Thoracic aorta (tissue), 2 donors: ENCODE results near the gene ZSWIM7. TPM values are rescaled to one million over a fixed set of nuclear protein-coding genes. Genes with fewer than 3 reads are reported as not detected.

Experiments used
- ATAC-seq: fragments of 150-250 bp; one replicate; pipeline ENCODE4 v1.8.0; 2017; ENCODE audit warnings: low read depth; ENCODE audit not compliant: insufficient number of reproducible peaks, low FRiP score
- DNase-seq: peaks from one replicate; pipeline ENCODE4 v3.0.0-alpha.2; 2020; ENCODE audit warnings: low spot score
- H3K27ac ChIP-seq, 2 donors: fragments of 200-600 bp; sonication (generic); 1 replicate in 1 of 2; 2 replicates in 1 of 2; pipeline ENCODE4 v1.5.1; 2016; ENCODE audit warnings: mild to moderate bottlenecking in 2 of 2, moderate library complexity in 2 of 2
- H3K27me3 ChIP-seq: fragments of 200-600 bp; sonication (generic); replicated peaks from 2 replicates; pipeline ENCODE4 v1.6.0; 2016; ENCODE audit warnings: mild to moderate bottlenecking; ENCODE audit not compliant: insufficient read depth
- H3K36me3 ChIP-seq: fragments of 200-600 bp; sonication (generic); one replicate; pipeline ENCODE4 v1.5.1; 2016
- H3K4me1 ChIP-seq, 2 donors: fragments of 200-600 bp; sonication (generic); 1 replicate in 1 of 2; 2 replicates in 1 of 2; pipeline versions ENCODE4 v1.5.1 to v1.6.0; 2016; ENCODE audit warnings: low read depth in 2 of 2, mild to moderate bottlenecking in 1 of 2; ENCODE audit not compliant: control insufficient read depth in 1 of 2
- H3K4me3 ChIP-seq: fragments of 200-600 bp; sonication (generic); 2 replicates; pipeline ENCODE4 v1.5.1; 2016; ENCODE audit warnings: mild to moderate bottlenecking
- H3K9me3 ChIP-seq: fragments of 200-600 bp; sonication (generic); 2 replicates; pipeline ENCODE4 v1.5.1; 2016
- total RNA-seq, 2 donors: library from RNA; depleted of rRNA; stranded (reverse); fragments of >200 nt; gene quantifications; one replicate each; pipeline versions ENCODE4 v1.1.0 to v1.2.3, GENCODE V29; 2016
- TF ChIP-seq, protein P1 (sequence below): fragments of 200-600 bp; sonication (generic); IDR thresholded peaks from one replicate; pipeline ENCODE4 v1.5.1; 2019; ENCODE audit warnings: antibody characterized with exemption

Gene ZSWIM7
- total RNA-seq, 2 donors from 2014 or later, result 6.5 to 13.5 TPM

DNA sequence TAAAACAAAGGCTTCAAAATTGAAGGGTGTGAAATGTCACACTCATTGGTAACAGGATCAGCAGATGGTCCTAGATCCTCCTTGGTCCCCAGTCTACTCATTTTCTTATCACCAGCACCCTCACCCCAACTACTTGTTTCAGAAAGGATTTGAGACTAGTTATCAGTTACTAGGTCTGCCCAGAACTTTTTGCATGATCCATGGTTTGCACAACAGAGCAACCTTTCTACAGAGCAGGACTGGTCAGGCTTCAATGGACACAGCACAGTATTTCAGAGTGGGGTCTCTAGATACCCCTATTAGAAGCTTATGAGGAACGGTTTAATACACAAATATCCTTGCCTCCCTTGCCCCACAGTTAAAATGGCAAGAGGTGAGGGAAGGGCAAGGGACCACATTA lies 25.7 kb upstream of the ZSWIM7 start:
- TF ChIP-seq, protein P1, sequence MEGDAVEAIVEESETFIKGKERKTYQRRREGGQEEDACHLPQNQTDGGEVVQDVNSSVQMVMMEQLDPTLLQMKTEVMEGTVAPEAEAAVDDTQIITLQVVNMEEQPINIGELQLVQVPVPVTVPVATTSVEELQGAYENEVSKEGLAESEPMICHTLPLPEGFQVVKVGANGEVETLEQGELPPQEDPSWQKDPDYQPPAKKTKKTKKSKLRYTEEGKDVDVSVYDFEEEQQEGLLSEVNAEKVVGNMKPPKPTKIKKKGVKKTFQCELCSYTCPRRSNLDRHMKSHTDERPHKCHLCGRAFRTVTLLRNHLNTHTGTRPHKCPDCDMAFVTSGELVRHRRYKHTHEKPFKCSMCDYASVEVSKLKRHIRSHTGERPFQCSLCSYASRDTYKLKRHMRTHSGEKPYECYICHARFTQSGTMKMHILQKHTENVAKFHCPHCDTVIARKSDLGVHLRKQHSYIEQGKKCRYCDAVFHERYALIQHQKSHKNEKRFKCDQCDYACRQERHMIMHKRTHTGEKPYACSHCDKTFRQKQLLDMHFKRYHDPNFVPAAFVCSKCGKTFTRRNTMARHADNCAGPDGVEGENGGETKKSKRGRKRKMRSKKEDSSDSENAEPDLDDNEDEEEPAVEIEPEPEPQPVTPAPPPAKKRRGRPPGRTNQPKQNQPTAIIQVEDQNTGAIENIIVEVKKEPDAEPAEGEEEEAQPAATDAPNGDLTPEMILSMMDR, result no peak
- Histone ChIP-seq H3K36me3 (peaks cover 24% of the 10 kb centered on the region), H3K4me1 (peaks cover 8 to 19% of the 10 kb centered on the region in 2 donors), H3K4me3 (no peak overlapping the region), H3K27me3 (no peaks in the 10 kb centered on the region), H3K27ac (no peak overlapping the region), H3K9me3 (no peaks in the 10 kb centered on the region)
- DNase-seq (no peak), ATAC-seq (no peak)

GRCh38 chr17:16023881-16024280 lies 24.4 kb upstream of the ZSWIM7 start:
- TF ChIP-seq, protein P1, result no peak

GRCh38 chr17:16019347-16019746 lies 19.8 kb upstream of the ZSWIM7 start:
- no peak for ATAC-seq
- peaks cover under 1% of the 10 kb centered on the region for H3K36me3 ChIP-seq
- TF ChIP-seq, protein P1, result no peak

More at GRCh38 chr17:16023881-16024280, 24.4 kb upstream of the ZSWIM7 start:
- H3K36me3 ChIP-seq, result peaks cover 24% of the 10 kb centered on the region
- H3K4me3 ChIP-seq, result no peak overlapping the region
- no peaks in the 10 kb centered on the region for H3K9me3 ChIP-seq
- ATAC-seq (no peak), DNase-seq (no peak)
- H3K4me1 ChIP-seq, result peaks cover 8 to 13% of the 10 kb centered on the region in 2 donors
- H3K27me3 ChIP-seq, result no peaks in the 10 kb centered on the region
- no peak overlapping the region for H3K27ac ChIP-seq

DNA sequence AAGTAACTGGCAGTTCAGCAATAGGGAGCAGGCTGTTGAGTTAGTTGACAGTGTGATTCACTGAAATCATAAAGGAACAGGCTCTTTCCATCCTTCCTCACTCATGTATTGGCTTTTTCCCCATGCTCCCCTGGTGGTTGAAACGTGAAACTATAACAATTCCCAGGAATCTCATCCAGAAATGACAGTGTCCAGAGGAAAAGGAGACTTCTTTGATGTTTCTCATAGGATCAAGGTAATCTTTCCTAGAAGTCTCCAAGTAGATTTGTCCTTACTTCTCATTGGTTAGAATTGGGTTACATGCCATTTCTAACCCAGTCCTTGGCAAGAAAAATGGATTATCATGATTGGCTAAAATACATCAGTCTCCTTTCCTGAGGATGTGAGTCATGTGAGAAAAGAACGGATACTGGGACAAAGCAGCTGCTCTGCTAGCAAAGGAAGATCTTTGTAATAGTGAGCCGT lies 14.5 kb upstream of the ZSWIM7 start:
- TF ChIP-seq, protein P1, result peak; percentile 59
- no peak overlapping the region for H3K4me3 ChIP-seq
- peak; percentile 31 for ATAC-seq
- no peaks in the 10 kb centered on the region for H3K27me3 ChIP-seq
- peaks cover 12 to 19% of the 10 kb centered on the region in 2 donors for H3K4me1 ChIP-seq
- H3K9me3 ChIP-seq, result no peaks in the 10 kb centered on the region
- peaks cover 7% of the 10 kb centered on the region for H3K36me3 ChIP-seq
- H3K27ac ChIP-seq, result peak overlapping the region in 1 of 2 donors; percentile 24
- DNase-seq, result no peak

More at GRCh38 chr17:16019347-16019746, 19.8 kb upstream of the ZSWIM7 start:
- DNase-seq, result no peak
- H3K27ac ChIP-seq, result no peak overlapping the region
- no peaks in the 10 kb centered on the region for H3K9me3 ChIP-seq
- H3K4me1 ChIP-seq, result peaks cover 2 to 4% of the 10 kb centered on the region in 2 donors
- H3K4me3 ChIP-seq, result no peak overlapping the region
- H3K27me3 ChIP-seq, result no peaks in the 10 kb centered on the region

DNA sequence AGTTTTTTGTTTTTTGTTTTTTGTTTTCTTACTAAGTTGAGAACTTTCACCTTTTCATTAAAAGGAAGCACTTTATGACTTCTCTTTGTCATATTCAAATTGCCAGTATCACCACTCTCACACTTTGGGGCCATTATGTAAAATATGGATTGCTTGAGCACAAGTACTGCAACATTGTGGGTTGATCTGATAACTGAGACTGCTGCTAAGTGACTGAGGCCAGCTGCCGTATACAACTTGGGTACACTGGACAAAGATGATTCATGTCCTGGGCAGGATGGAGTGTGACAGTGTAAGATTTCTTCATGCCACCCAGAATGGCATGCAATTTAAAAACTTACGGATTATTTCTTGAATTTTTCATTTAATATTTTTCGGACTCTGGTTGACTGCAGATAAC lies 7.9 kb upstream of the ZSWIM7 start:
- H3K36me3 ChIP-seq, result peaks cover 41% of the 10 kb centered on the region
- no peak overlapping the region for H3K27ac ChIP-seq
- TF ChIP-seq, protein P1, result no peak
- H3K9me3 ChIP-seq, result no peaks in the 10 kb centered on the region
- H3K4me1 ChIP-seq, result peaks cover 0 to 7% of the 10 kb centered on the region in 2 donors
- no peaks in the 10 kb centered on the region for H3K27me3 ChIP-seq
- DNase-seq (no peak), ATAC-seq (no peak)
- no peak overlapping the region for H3K4me3 ChIP-seq
